IPS DF 4.7 (cell line): ENCODE measurements around the gene RBP3.
"Not testable (repeated sequence)": the region's sequence is repeated elsewhere in the genome, so short reads cannot be mapped to it uniquely, and the experiment has no call there.

Experiments
- DNase-seq: peaks from one replicate; pipeline ENCODE4 v3.0.0-alpha.2; 2013; ENCODE audit warnings: low spot score; ENCODE audit errors: extremely low read depth

The RBP3 gene

GRCh38 chr10:47371629-47372485, 23.7 kb downstream of the RBP3 start:
- DNase-seq = no peak

- no peak for DNase-seq
Observed at GRCh38 chr10:47372726-47373125, 24.6 kb downstream of the RBP3 start.

- no peak for DNase-seq
Observed at GRCh38 chr10:47374611-47375536, 26.7 kb downstream of the RBP3 start.

- no peak for DNase-seq
Observed at GRCh38 chr10:47376522-47377220, 28.5 kb downstream of the RBP3 start.

- no peak for DNase-seq
Observed at GRCh38 chr10:47378183-47378510, 30.0 kb downstream of the RBP3 start.

- no peak for DNase-seq
Observed at GRCh38 chr10:47378606-47379444, 30.7 kb downstream of the RBP3 start.

GRCh38 chr10:47379445-47379785, 31.3 kb downstream of the RBP3 start:
- DNase-seq = no peak

GRCh38 chr10:47379901-47380300, 31.7 kb downstream of the RBP3 start:
- no peak for DNase-seq

GRCh38 chr10:47380341-47381102, 32.4 kb downstream of the RBP3 start:
- DNase-seq = no peak

- DNase-seq = no peak
Observed at GRCh38 chr10:47381103-47381395, 32.9 kb downstream of the RBP3 start.

GRCh38 chr10:47381427-47382379, 33.5 kb downstream of the RBP3 start:
- DNase-seq = no peak

GRCh38 chr10:47383261-47384147, 35.3 kb downstream of the RBP3 start:
- DNase-seq = no peak

- DNase-seq = no peak
Observed at GRCh38 chr10:47384148-47384921, 36.2 kb downstream of the RBP3 start, which contains the start of gene ZNF488. TSS of gene ZNF488 (minus strand) at chr10:47384293. CDS start at chr10:47368829, 15,464 bp downstream.

GRCh38 chr10:47386104-47386503, 37.9 kb downstream of the RBP3 start:
- DNase-seq = not testable (repeated sequence)

GRCh38 chr10:47388879-47389278, 40.7 kb downstream of the RBP3 start:
- no peak for DNase-seq

- DNase-seq = no peak
Observed at GRCh38 chr10:47389619-47390018, 41.5 kb downstream of the RBP3 start.

- DNase-seq = no peak
Observed at GRCh38 chr10:47396311-47396717, 48.2 kb downstream of the RBP3 start.
